COR-L47 (cell line): ENCODE data around the gene ACAA1.
"Not testable (repeated sequence)": the region's sequence is repeated elsewhere in the genome, so short reads cannot be mapped to it uniquely, and the experiment has no call there.

ENCODE experiments used
- DNase-seq: peaks from one replicate; lab custom pipeline; 2025; lab: John Stamatoyannopoulos, UW

Gene ACAA1

GRCh38 chr3:38101811-38102443, 35.0 kb downstream of the ACAA1 start:
- no peak for DNase-seq

- no peak for DNase-seq
Observed at GRCh38 chr3:38100498-38100897, 36.4 kb downstream of the ACAA1 start.

DNA sequence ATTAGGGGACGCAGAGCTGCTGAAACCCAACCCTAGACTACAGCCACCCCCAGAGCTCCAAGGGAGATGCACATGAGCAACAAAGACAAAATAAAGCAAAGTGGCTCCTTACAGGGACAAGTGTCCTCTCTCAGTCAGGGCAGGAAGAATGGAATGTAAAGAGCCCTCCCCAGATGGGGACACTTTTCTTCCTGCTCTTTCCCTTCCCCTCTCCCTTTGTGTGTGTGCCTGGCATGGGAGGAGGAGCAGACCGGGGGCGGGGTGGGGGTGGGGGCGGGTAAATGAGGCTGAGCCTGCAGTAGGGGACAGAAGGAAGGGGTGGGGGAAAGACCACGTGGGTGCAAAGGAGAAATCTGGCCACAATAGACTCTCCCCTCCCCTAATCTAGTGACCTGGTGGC, 37.4 kb downstream of the ACAA1 start:
- DNase-seq = no peak

GRCh38 chr3:38098376-38098723, 38.6 kb downstream of the ACAA1 start:
- no peak for DNase-seq

DNA sequence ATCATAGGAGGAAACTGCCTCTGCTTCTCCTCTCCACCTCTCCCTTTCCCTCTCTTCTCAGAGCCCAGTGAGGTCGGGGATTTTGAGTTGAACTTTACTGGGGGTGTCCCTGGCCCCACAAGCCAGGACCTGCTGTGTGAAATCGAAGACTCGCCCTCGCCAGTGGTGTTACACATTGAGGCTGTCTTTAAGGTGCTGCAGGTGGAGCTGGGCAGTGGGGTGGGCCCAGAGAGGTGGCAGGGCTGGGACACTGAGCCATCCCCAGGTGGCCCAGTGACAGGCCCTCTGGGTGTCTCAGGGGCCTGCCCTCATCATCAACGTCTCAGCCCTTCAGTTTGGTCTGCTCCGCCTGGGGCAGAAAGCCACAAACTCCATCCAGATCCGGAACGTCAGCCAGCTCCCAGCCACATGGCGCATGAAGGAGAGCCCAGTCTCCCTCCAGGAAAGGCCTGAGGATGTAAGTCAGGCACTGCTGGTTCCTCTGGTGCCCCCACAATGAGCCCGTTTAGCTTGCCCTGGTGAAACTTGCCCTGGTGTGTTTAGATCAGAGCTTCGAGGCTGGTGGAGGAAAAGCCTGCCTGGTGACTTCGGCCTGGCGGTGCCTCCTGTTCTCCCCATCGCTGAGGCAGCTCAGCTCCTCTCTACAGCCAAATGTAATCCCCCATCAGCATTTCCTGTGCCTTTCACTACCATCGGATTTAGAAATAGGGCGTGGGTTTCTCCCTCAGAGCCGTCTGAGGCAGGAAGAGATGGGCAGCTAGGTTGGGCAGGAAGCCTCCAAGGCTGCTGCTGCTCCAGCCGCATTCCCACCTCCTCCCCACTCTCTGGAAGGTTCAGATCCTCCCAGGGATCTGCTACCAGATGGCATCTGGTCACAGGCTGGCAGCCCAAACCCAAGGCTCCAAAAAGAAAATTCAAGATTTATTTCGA, 39.2 kb downstream of the ACAA1 start:
- DNase-seq = no peak

- DNase-seq = no peak
Observed at GRCh38 chr3:38095669-38096483, 41.1 kb downstream of the ACAA1 start.

DNA sequence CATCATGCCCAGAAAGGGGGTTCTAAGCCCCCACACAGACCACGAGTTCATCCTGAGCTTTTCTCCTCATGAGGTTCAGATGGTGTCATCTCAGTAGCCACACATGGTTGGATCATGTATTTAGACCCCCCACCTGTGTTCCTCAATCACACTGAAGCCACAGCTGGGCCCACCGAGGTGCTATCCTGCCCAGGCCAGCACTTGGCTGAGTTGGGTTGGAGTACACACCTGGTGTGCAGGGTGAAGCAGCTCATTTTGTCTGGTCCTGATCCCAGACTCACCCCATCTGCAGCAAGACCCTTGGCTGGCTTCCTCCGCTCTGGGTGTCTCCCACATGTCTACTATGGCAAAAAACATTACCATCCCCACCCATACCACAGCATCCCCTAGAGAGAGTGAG, 41.9 kb downstream of the ACAA1 start:
- DNase-seq = no peak

GRCh38 chr3:38090453-38090852, 46.5 kb downstream of the ACAA1 start:
- DNase-seq = no peak

DNA sequence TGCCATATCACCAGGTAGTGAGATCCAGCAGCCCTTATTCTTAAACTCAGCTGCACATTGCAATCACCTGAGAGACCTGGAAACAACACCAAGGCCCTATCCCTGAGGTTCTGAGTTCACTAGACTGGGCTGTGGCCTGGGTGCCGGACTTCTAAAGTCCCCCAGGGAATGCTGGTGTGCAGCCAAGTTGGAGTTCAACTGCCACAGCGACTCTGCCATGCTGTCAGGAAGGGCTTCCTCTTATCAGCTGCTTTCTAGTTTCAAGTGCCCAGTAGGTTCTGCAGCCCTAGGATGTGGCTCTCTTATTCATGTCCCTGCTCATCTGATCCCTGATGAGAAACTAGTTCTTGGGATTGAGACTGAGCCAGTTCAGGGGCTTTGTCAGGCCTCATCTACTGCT, 47.8 kb downstream of the ACAA1 start:
- DNase-seq = no peak

- DNase-seq = no peak
Observed at GRCh38 chr3:38088126-38089078, 48.5 kb downstream of the ACAA1 start.

- DNase-seq = not testable (repeated sequence)
Observed at GRCh38 chr3:38087278-38087677, 49.6 kb downstream of the ACAA1 start.

- DNase-seq = no peak
Observed at GRCh38 chr3:38086496-38086895, 50.4 kb downstream of the ACAA1 start.

- DNase-seq = no peak
Observed at GRCh38 chr3:38085943-38086324, 51.0 kb downstream of the ACAA1 start.

DNA sequence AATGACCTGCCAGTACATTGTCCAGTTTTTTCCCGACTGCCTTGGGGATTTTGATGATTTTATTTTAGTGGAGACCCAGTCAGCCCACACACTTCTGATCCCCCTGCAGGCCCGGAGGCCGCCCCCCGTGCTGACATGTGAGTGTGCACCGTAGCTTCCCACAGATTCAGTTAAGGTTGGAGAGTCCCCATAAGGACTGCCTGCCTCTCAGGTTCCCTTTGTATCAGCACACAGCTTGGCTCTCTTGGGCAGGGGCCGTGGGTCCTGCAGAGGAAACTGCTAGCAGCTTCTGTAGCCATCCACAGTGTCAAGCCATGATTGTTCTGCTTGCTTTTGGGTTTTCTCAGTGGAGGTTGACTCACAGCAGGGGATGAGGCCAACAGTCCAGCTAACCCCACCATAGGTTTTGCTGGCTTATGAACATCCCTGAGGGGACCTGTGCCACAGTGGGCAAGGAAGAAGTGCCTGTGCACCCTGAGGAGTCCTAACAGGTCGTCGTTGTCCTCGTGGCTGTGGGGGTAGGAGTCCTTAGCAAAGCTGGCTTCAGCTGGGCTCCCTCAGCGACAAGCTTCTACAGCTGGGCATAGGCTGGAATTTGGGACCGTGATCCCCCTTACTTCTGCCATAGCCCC, 51.5 kb downstream of the ACAA1 start:
- DNase-seq = no peak

DNA sequence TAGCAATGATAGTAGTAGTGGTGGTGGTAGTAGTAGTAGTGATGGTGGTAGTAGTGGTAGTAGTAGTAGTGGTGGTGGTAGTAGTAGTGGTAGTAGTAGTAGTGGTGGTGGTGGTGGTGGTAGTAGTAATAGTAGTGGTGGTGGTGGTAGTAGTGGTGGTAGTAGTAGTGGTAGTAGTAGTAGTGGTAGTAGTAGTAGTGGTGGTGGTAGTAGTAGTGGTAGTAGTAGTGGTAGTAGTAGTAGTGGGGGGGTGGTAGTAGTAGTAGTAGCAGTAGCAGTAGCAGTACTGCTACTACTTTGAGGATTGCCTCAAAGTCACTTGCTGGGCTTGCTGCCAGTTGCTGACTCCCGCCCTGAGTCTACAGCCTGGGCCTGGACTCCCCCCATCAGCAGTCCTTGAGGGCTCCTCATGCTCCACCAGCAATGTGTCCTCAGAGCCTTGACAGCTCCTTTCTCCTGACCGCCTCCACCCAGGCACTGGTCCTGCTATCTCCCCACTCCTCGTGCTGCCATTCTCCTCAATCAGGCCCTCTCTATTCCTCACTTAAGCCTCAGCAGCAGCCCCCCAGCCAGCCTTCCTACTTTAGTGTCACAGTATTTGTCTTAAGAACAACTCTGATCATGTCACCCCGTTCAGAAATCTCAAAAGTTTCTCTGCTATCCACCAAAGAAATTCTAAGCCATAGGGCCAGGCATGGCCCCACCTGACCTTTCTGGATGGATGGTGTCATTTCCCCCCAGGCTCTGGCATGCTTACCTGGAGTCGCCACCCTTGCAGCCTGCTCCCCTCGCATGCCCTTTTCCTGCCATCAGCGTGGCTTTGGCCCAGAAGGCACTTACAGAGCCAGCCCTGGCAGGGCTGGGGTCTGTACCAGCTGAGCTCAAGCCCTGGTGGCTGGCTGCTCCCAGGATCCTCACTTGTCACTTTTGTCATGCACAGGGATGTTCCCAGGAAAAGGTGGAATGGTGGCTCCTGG, 52.3 kb downstream of the ACAA1 start:
- DNase-seq = no peak

- DNase-seq = no peak
Observed at GRCh38 chr3:38083871-38084333, 53.0 kb downstream of the ACAA1 start.

DNA sequence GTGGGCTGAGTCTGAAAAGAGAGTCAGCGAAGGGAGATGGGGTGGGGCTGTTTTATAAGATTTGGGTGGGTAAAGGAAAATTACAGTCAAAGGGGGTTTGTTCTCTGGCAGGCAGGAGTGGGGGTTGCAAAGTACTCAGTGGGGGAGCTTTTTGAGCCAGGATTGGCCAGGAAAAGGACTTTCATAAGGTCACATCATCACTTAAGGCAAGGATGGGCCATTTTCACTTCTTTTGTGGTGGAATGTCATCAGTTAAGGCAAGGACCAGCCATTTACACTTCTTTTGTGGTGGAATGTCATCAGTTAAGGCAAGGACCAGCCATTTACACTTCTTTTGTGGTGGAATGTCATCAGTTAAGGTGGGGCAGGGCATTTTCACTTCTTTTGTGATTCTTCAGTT, 53.7 kb downstream of the ACAA1 start:
- DNase-seq = not testable (repeated sequence)

DNA sequence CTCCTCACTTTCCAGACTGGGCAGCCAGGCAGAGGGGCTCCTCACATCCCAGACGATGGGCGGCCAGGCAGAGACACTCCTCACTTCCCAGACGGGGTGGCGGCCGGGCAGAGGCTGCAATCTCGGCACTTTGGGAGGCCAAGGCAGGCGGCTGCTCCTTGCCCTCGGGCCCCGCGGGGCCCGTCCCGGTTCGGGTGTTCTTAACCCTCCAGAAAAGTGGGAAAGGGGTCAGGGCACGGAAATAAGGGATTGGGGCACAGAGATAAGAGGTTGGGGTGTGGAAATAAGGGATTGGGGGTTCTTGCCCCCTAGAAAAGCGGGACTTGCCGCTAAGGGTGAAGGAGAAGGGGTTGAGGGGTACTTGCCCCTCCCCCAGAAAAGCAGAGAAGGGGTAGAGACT, 54.6 kb downstream of the ACAA1 start:
- DNase-seq = not testable (repeated sequence)

DNA sequence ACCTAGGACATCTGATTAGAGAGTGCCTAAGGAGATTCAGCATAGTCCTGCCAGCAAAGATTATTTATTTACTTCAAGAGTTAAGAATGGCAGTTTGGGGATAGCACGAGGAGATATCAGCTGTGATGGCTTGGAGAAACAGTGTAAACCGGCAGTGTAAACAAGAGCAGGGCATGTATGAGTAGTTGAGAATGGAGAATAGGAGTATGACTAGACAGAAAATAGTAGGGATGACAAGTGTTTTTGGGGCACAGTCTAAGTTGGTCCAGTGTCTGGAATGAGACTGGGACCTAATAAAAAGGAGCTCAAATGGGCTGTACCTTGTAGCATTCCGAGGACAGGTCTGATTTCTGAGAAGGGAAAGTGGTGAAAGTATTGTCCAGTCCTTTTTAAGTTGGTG, 59.9 kb downstream of the ACAA1 start:
- DNase-seq = not testable (repeated sequence)
